Medulla oblongata (tissue), 1 donor: Measurements from ENCODE around the gene GDF2.

Source experiments
- DNase-seq: peaks from one replicate; pipeline ENCODE4 v3.0.0-alpha.2; 2015; ENCODE audit errors: extremely low spot score

GDF2 gene

DNA sequence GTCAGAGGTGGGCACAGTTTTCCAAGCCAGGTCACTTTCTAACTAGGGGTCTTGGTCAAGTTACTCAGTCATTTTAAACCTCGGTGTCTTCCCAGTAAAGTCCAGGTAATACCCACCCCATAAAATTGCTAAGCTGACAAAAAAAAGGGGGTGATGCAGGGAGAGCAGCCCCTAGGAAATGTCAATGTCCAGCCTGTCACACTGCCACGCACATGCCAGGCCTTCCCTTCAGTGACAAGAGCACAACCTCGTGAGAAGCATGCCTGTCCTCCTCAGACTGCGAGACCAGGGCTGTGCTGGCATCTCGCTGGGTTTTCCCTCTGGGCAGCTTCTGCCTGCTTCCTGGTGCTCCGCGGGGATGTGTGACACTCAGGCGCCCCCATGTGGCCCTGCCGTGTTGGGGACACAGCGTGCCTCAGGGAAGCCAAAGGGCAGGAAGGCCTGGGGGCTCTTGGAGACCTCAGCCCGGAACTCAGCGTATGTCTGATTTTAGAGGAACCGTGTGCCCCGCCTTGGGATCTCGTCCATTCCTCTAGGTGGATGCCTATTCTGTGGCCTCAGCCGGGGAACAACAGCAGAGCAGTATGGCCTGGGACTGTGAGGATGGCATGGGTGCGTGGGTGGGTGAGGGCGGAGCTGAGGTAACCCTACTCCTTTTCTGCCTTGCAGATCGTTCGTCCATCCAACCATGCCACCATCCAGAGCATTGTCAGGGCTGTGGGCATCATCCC lies 10.2 kb upstream of the GDF2 start:
- DNase-seq, result peak; percentile 91

DNA sequence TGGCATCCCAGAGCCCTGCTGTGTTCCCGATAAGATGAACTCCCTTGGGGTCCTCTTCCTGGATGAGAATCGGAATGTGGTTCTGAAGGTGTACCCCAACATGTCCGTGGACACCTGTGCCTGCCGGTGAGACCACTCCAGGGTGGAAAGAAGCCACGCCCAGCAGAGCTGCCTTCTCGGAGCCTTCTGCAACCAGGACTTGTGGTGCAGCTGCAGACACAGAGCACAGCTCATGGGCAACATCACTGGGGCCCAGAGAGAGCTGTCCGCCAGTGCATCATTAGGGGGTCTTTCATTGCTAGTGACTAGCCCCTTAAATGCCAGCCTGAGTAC lies 9.6 kb upstream of the GDF2 start:
- DNase-seq, result no peak

DNA sequence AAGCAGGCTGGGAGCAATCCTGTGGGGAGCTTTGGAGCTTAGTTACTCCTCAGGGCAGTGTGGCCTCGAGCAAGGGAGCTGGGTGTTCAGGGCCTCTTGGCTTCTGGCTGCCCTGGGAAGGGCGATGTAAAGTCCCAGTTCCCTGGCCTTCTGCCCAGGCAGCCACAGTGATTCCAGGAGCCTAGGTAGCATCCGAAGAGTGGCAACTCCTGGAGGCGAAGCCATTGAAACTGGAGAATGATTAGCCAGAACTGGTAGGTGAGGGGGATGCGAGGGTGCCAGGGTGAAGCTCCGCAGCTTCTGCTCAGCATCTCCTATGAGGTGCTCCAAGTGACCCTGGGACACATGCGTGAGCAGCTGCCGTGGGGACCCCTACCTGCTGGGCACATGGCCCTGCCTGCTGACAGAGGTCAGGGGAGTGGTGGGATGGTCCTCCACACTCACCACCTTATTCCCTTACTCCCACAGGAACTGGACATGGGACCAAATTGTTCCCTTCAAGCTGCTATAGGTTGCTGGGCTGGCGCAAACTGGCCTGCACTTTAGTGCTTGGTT lies 7.8 kb upstream of the GDF2 start:
- no peak for DNase-seq

DNA sequence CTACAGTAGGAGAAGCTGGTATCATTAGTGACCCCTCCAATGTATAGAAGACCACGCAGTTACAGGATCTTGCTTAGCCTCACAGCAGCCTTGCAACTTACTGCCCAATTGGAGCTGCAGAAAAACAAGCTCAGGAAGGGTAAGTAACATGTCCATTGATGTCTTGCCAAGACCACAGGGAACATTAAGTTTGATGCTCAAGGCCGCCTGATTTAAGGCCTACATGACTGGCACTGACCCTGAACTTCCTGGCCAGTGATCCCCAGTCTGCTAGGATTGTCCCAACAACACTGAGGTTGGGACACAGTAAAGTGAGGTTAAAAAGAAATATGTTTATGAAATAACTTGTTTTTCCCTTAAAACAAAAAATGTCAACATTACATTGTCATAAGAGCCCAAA lies 6.8 kb upstream of the GDF2 start:
- no peak for DNase-seq

DNA sequence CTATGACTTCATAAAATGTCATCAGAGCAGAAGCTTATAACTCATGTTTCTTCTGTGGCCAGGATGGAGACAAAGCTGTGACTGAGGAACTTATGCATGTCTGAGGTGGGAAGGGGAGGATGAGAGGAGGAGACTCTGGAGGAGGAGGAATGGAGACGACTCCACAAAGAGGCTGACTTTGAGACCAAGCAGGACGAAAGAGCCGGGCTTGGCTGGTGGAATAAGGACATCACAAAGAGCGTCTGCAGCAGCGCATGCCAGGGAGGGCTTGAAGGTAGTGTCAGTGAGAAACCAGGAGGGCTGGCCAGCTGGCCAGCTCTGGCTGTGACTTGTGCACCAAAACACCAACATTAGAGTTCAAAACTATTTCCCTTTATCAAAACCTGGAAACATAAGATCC lies 6.1 kb upstream of the GDF2 start:
- no peak for DNase-seq

DNA sequence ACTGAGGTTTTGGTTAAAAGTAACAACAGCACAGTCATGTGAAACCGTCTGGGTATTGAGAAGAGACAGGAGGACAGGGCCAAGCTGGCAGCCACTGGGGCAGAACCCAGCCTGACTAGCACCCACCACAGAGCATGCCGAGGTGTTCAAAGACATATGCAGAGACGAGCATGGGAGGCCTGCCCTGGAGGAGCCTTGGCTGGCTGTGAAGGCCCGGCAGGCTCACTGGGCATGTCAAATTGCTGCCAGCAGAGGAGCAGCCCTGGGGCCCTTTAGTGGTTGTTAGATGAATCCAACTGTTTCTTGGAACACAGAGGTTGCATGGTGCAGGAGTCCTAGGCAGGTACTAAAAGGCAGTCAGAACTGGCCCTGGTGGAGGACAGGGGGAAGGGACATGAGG lies 5.0 kb upstream of the GDF2 start:
- DNase-seq, result no peak

DNA sequence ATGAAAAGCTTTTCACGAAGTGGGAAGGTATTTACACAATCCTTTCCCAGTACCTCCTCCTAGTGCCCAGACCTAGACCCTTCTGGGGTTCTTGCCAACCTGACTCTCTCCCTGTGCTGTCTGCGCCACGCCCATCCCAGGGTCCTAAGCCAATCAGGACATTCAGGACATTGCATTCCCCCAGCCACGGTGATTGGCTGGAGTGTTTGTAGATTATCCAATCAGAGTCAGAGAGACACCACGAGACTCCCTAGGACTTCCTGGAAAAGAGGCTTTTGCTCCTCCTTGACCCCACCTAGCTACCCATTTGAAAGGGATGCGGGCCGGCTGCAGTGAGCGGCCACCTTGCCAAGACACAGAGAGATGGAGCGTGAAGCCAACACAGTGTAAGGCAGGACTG lies 3.5 kb upstream of the GDF2 start:
- DNase-seq, result no peak

DNA sequence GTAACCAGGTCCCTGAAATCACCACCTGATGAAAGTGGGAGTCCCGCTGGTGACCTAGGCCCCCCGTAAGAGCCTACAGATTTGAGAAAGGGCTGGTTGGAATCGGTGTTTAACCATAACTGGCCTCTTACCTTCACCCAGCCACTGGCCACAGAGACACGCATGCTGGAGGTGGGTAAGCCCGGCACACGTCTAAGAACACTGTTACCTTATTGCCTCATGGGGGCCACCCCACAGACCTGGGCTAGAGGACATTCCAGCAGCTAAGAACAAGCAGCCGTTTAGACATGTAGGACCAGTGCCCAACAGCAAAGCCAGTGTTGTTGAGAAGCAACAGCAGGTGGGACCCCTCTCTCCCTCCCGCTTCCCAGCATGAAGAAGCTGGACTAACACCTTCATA lies 2.5 kb upstream of the GDF2 start:
- DNase-seq, result no peak

DNA sequence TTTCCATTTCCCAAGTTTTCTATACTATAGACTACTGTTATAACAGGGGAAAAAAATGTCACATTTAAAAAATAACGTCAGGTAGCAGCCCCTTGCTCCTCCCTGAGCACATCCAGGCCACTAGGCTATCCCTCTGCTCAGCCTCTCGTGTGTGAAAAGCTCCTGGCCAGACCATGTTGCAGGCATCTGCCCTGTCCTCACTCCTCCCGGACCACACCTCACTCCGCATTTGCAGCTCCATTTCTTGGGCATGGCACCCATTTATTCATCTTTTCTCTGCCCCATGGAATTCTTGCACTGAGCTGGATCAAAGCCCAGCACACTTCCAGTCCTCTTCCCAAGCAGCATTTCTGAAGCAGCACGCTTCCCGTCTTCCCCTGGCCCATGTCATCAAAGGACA lies 1.4 kb upstream of the GDF2 start:
- DNase-seq, result no peak

DNA sequence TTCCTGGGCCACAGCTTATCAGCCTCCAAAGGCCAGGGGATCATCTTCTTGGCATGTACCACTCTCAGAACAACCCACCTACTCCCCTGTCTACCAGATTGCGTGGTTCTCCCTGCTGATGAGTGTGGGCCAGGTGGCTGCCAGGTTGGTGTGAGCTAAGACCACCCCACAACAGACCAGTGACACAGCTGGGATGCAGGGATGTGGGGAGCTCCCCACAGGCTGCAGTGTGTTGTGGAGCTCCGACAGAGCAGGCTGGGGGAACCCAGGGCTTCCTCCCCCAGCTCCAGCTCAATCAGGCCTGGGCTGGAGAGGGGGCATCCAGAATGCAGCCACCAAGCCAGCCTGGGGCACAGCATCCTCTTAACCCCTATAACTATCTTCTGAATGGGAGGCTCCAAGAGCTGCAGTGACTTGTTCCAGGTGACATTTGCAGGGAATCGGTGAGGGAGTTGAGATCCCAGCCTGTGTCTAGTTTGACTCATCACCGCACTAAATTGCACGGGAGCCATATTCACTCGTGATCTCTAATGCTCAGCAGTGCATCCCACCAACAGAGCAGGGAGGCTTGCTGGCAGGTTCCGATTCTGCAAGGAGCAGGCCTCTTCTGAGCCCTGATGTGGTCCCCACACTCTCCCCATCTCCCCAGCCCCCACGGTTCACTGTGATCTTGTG lies 596 bp upstream of the GDF2 start:
- no peak for DNase-seq

DNA sequence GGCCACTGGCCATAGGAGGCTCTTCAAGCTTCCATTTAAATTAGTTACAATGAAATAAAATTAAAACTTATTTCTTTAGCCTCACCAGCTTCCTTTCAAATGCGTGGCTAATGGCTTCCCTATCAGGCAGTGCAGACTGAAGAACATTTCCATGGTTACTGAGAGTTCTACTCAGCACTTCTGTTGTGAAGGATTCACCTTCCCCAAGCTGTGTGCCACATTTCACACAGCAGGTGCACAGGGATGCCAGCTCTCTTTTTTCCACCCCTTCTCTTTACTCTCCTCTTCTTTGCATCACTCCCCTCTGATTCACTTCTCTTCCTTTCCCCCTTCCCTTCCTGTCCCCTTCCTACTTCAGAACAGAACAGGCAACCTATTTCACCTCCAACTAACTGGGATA lies 833 bp downstream of the GDF2 start:
- DNase-seq, result no peak

DNA sequence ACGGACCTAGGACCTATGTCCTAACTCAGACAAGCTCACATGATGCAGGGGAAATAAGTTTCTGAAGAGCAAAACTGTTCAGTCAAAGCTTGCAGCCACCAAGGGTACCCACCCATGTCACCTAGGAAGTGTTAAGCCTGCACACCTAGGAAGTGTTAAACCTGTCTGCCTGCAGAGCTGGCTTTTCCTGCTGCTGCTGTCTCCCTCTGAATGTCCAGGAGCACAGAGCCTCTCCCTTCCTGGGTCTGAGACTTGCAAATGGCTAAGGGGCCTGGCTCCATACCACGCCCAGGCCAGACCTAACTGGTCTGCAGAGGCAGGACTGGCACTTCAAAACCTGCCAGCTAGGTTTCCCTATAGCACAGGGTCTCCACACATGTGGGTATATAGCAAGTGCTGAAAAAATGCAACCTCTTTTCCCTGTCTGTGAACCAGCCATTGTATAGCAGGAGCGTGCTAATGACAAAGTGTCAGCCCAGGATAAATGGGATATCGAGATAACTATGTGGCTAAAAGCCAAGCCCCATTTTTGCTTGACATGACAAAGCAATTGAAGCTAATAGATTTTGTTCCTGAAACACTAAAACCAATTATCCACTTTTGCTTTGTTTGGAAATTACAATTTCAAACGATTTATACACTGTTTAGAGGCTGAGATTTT lies 1.5 kb downstream of the GDF2 start:
- no peak for DNase-seq

DNA sequence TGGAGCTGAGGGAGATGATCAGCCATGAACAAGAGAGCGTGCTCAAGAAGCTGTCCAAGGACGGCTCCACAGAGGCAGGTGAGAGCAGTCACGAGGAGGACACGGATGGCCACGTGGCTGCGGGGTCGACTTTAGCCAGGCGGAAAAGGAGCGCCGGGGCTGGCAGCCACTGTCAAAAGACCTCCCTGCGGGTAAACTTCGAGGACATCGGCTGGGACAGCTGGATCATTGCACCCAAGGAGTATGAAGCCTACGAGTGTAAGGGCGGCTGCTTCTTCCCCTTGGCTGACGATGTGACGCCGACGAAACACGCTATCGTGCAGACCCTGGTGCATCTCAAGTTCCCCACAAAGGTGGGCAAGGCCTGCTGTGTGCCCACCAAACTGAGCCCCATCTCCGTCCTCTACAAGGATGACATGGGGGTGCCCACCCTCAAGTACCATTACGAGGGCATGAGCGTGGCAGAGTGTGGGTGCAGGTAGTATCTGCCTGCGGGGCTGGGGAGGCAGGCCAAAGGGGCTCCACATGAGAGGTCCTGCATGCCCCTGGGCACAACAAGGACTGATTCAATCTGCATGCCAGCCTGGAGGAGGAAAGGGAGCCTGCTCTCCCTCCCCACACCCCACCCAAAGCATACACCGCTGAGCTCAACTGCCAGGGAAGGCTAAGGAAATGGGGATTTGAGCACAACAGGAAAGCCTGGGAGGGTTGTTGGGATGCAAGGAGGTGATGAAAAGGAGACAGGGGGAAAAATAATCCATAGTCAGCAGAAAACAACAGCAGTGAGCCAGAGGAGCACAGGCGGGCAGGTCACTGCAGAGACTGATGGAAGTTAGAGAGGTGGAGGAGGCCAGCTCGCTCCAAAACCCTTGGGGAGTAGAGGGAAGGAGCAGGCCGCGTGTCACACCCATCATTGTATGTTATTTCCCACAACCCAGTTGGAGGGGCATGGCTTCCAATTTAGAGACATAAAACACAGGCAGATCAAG lies 3.3 kb downstream of the GDF2 start:
- no peak for DNase-seq

DNA sequence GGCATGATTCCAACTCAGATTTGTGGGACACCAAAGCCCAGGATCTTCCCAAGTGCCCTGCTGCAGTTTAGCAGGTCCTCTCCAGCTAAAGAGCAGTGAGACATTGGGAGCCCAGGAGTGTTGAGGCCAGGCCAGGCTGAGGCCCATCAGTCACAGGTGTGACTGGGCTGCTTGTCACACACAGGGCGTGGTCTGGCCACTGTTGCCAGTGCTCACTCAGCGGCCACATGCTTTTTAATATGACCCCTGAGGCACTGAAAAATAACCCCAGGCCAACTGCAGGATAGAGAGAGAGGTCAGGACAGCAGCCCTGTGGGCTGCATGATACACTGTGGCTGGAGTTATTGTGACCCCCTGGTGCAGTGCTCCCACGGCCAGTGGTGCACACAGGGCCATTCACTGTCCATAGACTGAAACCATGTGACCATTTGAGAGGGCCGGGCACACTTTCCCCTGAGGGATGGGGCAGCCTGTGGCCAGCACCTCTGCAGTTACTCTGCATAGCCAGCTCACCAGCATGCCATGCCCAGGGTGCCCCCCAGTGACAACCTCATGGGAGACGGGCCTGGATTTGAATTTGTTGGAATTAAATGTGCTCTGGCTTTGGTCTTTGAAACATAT lies 4.2 kb downstream of the GDF2 start:
- DNase-seq, result no peak

DNA sequence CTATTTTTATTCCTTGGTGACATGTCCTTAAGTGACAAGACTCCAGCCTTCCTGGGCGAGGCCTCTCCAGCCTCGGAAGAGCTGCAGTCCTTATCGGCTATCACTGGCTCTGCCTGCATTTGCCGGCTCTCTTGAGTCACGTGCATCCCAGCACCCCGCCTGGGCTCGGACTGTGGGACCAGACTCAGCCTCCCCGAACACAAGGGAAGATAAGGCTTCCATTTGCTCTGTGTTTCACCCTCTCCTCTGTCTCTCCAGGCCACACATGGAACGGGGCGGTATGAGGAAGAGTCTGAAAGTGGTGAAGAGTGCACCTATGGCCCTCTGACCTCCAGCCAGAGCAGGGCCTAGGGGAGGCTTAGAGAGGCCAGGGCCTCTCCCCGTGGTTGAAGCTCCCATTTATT lies 4.7 kb downstream of the GDF2 start:
- no peak for DNase-seq

DNA sequence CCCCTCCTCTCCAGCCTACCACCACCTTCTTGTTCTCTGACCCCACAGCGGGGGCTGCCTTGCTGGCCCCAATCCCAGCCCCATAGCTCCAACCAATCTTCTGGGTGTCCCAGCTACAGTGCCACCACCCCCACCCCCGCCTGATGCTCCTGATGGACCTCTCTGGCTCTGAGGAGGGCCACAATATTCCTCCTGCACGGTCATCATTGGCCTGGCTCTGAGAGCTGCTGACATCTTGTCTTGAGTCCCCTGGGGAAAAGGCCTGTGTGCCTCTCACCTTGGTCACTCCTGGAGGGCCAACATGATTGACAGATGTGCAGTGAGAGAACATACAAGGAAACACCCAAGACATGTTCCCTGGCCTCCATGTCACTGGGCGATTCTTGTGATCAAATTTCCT lies 7.6 kb downstream of the GDF2 start:
- DNase-seq, result no peak

DNA sequence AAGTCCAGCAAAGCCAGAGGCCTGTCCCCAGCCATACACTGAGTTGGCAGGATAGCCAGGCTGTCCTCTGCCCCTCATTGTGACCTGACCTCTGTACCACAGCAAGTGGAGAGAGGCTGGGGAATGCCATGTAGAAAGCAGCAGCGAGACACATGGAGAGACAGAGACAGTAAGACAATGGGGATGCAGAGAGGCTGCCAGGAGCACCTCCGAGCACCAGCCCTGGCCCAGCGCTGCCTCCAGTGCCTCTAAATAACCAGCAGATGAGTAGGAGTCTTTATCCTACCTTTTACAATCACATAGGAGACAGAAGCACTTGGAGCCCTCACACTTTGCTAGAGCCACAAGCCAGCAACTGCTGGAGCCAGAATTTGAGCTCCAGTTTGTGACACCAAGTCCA lies 8.1 kb downstream of the GDF2 start:
- no peak for DNase-seq

DNA sequence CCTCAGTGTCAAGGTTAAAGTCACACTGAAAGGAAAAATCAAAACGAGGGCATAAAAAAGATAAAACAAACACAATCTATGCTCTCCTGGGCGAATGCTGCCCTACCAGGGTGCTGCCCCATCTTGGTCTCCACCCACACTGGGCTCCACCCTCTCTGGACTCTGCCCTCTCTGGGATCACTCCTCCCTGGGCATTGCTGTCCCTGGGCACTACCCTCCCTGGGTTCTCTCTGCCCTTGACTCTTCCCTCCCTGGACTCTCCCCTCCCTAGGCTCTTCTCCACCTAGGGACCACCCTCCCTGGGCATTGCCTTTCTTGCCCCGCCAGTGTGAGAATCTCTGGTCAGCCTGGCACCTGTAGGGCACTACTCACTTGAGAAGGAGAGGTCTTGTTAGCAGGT lies 8.6 kb downstream of the GDF2 start:
- DNase-seq, result no peak

DNA sequence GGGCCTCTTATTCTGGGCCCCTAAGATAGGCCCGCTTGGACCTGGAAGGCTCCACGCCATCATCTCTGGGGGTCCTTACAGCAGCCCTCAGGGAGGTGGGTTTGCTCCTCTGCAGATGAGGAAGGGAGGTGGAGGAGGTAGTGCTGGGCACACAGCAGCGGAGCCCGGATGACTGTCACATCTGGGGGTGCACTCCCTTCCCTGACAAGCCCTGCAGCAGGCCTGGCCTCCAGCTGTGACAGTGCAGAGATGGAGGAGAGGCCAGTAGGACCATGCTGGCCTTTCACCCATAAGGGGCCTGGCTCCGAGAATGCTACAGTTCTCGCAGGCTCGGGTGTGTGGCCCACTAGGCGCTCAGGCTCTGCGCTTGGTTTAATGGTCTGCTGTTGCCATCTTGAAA lies 9.2 kb downstream of the GDF2 start:
- no peak for DNase-seq

DNA sequence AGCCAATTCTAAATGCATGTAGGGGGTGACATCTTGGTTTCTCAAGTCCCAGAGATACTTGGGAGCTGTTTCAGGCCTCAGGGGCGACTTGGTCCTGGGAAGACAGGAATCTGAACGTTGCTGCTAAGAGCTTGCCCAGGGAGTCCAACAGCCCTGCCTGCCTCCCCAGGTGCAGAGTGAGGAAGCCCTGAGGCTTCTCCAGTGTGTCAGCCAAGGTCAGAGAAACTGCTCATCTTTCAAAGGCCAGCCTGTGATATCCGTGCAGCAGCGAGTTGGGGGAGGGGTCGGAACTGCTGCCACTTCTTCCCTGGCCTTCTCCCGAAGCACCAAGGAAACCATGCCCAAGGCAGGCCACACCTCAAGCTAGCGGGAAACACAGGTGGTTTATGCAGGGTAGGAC lies 9.7 kb downstream of the GDF2 start:
- DNase-seq, result no peak

DNA sequence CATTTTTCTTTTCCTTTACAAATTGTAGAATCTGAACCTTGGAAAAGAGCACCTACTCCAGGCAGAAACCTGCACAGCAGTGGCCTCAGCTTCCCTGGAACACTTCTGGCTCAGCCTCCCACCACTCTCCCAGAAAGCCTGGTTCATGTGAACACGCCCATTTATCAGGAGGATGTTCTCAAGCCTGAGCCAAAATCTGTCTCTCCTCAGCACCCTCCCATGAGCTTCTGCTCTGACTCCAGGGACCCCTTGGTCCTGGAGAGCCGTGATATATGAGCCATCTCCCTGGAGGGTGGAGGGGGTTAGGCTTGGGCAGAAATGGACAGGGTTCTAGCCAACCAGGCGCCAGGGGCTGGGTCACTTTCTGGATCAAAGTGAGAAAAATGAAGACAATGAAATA lies 10.1 kb downstream of the GDF2 start:
- no peak for DNase-seq
